ENCODE results near the gene GNB2. TPM values are rescaled to one million over a fixed set of nuclear protein-coding genes. Genes with fewer than 3 reads are reported as not detected.

The GNB2 gene
- total RNA-seq, 1 donor from 2014 or later, result 115 TPM

GRCh38 chr7:100680576-100681271 is 7.2 kb downstream of the GNB2 start:
- DNase-seq (ENCODE audit: low read depth, low spot score), result no peak

- no peak for DNase-seq (ENCODE audit: low read depth, low spot score)
Measured at GRCh38 chr7:100681491-100682227, 8.1 kb downstream of the GNB2 start.

GRCh38 chr7:100682228-100682741 is 8.7 kb downstream of the GNB2 start:
- DNase-seq (ENCODE audit: low read depth, low spot score), result no peak

GRCh38 chr7:100682991-100683658 is 9.6 kb downstream of the GNB2 start:
- DNase-seq (ENCODE audit: low read depth, low spot score), result no peak

GRCh38 chr7:100683659-100684533 is 10.4 kb downstream of the GNB2 start:
- DNase-seq (ENCODE audit: low read depth, low spot score), result no peak

- no peak for DNase-seq (ENCODE audit: low read depth, low spot score)
Measured at GRCh38 chr7:100684534-100685042, 11.0 kb downstream of the GNB2 start.

- no peak for DNase-seq (ENCODE audit: low read depth, low spot score)
Measured at GRCh38 chr7:100685049-100685605, 11.6 kb downstream of the GNB2 start.

- DNase-seq (ENCODE audit: low read depth, low spot score), result no peak
Measured at GRCh38 chr7:100685631-100686145, 12.1 kb downstream of the GNB2 start.

- DNase-seq (ENCODE audit: low read depth, low spot score), result no peak
Measured at GRCh38 chr7:100686201-100686821, 12.8 kb downstream of the GNB2 start.

- DNase-seq (ENCODE audit: low read depth, low spot score), result no peak
Measured at GRCh38 chr7:100686822-100687211, 13.3 kb downstream of the GNB2 start.

GRCh38 chr7:100687261-100687660 is 13.7 kb downstream of the GNB2 start:
- DNase-seq (ENCODE audit: low read depth, low spot score), result no peak

GRCh38 chr7:100687751-100688300 is 14.3 kb downstream of the GNB2 start:
- no peak for DNase-seq (ENCODE audit: low read depth, low spot score)

GRCh38 chr7:100688326-100688860 is 14.9 kb downstream of the GNB2 start:
- no peak for DNase-seq (ENCODE audit: low read depth, low spot score)

- no peak for DNase-seq (ENCODE audit: low read depth, low spot score)
Measured at GRCh38 chr7:100689230-100690135, 15.9 kb downstream of the GNB2 start.

GRCh38 chr7:100691676-100692577 is 18.4 kb downstream of the GNB2 start:
- no peak for DNase-seq (ENCODE audit: low read depth, low spot score)

- DNase-seq (ENCODE audit: low read depth, low spot score), result no peak
Measured at GRCh38 chr7:100692578-100692961, 19.0 kb downstream of the GNB2 start.

All from pulmonary artery endothelial cell (primary cell).